GM12874 (cell line): ENCODE measurements around the gene NOTUM.

Experiments
- CTCF ChIP-seq: IDR thresholded peaks from 2 replicates; pipeline ENCODE4 v1.5.1; 2011; ENCODE audit warnings: low read depth, mild to moderate bottlenecking, control low read depth, low read length, moderate library complexity; ENCODE audit not compliant: insufficient read depth

NOTUM gene

GRCh38 chr17:81986606-81987005 lies 25.6 kb upstream of the NOTUM start:
- TF ChIP-seq CTCF, result no peak

DNA sequence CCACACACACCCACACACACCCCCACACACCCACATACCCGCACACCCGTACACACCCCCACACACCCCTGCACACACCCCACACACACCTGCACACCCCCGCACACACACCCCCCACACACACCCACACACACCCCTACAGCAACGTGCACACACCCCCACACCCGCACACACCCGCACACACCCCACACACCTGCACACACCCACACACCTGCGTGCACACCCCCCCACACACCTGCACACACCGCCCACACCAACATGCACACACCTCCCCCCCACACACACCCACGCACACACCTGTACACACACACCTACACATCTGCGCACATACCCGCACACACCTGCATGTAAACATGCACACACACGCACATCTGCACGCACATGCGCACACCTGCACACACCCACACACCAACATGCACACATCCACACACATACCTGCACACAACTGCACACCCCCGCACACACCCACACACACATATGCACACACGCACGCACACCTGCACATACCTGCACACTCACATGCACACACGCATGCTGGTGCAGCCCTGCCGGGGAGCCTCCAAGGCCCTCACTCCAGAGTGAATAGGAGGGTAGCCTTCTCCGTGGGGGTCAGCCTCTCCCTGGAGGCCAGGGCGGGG lies 23.9 kb upstream of the NOTUM start:
- no peak for TF ChIP-seq CTCF

DNA sequence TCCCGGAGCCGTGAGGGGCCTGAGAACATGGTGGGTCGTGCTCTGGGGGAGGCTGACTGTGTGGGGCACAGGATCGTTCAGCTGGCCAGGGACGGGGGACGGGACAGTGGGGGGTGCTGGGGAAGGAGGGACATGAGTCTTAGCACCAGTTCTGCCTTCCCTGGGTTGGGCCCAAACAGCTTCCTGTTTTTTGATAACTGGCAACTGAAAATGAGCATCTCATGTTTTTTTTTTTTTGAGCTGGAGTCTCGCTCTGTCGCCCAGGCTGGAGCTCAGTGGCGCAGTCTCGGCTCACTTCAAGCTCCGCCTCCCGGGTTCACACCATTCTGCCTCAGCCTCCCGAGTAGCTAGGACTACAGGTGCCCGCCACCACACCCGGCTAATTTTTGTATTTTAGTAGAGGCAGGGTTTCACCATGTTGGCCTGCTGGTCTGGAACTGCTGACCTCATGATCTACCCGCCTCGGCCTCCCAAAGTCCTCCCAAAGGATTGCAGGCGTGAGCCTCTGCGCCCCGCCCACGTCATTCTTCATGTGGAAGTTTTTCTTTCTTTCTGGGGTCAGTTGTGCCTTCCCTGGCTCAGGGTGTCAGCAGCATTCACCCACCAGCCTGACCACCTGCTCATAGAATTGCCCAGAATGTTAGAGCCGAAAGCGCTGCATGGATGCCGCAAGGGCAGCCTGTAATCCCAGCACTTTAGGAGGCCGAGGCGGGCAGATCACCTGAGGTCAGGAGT lies 22.8 kb upstream of the NOTUM start:
- no peak for TF ChIP-seq CTCF

DNA sequence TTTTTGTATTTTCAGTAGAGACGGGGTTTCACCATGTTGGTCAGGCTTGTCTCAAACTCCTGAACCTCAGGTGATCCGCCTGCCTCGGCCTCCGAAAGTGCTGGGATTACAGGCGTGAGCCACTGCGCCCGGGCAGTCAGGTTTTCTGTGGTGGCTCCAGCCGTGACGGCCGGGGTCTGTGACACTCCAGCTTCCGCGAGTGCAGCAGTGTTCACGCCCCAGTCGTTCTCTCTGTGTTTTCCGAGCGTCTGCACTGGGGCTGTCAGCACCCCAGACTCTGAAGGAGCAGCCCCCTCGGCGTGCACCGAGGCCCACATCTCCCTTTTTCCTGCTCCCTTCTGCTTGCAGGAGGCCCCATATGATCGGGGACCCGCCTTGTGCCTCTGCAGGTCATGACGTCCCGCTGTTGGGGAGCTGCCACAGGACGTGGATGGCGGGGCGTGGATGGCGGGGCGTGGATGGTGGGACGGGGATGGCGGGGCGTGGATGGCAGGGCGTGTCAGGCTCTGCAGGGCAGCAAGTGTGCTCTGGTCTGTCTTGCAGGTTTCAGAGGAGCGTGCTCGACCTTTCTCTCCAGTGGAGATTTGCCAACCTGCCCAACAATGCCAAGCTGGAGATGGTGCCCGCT lies 22.1 kb upstream of the NOTUM start:
- no peak for TF ChIP-seq CTCF

- TF ChIP-seq CTCF, result no peak
Observed at GRCh38 chr17:81980707-81981343, 19.8 kb upstream of the NOTUM start.

GRCh38 chr17:81980122-81980521 lies 19.1 kb upstream of the NOTUM start:
- no peak for TF ChIP-seq CTCF
